Esophagus squamous epithelium (tissue), 5 donors: Measurements from ENCODE around the gene RAB23. TPM values are rescaled to one million over a fixed set of nuclear protein-coding genes. Genes with fewer than 3 reads are reported as not detected.

Experiments
- DNase-seq: peaks from one replicate; lab custom pipeline; 2025; lab: John Stamatoyannopoulos, UW
- H3K27ac ChIP-seq, 4 donors: fragments of 200-600 bp; sonication (generic); one replicate each; pipeline ENCODE4 v1.5.1; 2016 to 2019; ENCODE audit warnings: mild to moderate bottlenecking in 1 of 4
- H3K27me3 ChIP-seq, 4 donors: fragments of 200-600 bp; sonication (generic); 1 replicate in 3 of 4; 2 replicates in 1 of 4; pipeline versions ENCODE4 v1.5.1 to v1.6.0; 2017 to 2021; ENCODE audit warnings: antibody characterized with exemption in 1 of 4
- H3K36me3 ChIP-seq, 3 donors: fragments of 200-600 bp; sonication (generic); one replicate each; pipeline ENCODE4 v1.5.1; 2016 to 2019
- H3K4me1 ChIP-seq, 3 donors: fragments of 200-600 bp; sonication (generic); one replicate each; pipeline ENCODE4 v1.5.1; 2017 to 2019
- H3K4me3 ChIP-seq, 4 donors: fragments of 200-600 bp; sonication (generic); 1 replicate in 3 of 4; 2 replicates in 1 of 4; pipeline ENCODE4 v1.5.1; 2016 to 2019; ENCODE audit warnings: mild to moderate bottlenecking in 2 of 4, moderate library complexity in 1 of 4
- H3K9me3 ChIP-seq, 3 donors: fragments of 200-600 bp; sonication (generic); one replicate each; pipeline ENCODE4 v1.5.1; 2016 to 2019
- POLR2A ChIP-seq, 4 donors: fragments of 450-650 bp; IDR thresholded peaks; one replicate each; pipeline ENCODE4 v1.6.1; 2017; ENCODE audit warnings: antibody characterized with exemption in 4 of 4, mild to moderate bottlenecking in 4 of 4, moderate library complexity in 3 of 4
- WGBS, 2 donors: methylation state at CpG; one replicate each; pipeline ENCODE4 v1.1.5; 2018; 5-methylcytosine and 5-hydroxymethylcytosine counted together
- intact Hi-C: fragments of 100-400 bp; cut with DNase I; formaldehyde crosslinking; loops from one replicate; pipeline ENCODE4 v1.15.0; 2022
- total RNA-seq, 4 donors: library from RNA; depleted of rRNA; stranded (reverse); fragments of >200 nt; gene quantifications; one replicate each; pipeline ENCODE4 v1.1.0, GENCODE V29; 2016
- TF ChIP-seq, protein P1 (sequence below), 6 experiments: fragments of 450-650 bp in 4 of 6; fragments of 200-600 bp in 2 of 6; sonication (generic) in 2 of 6; IDR thresholded peaks; one replicate each; pipeline ENCODE4 v1.5.1; 2016 to 2019; ENCODE audit warnings: antibody characterized with exemption in 6 of 6, mild to moderate bottlenecking in 4 of 6, moderate library complexity in 4 of 6
- donor health status: DM: yes; HTN: yes; CAD: no.

The RAB23 gene
- total RNA-seq, 4 donors from 2014 or later = 1.5 to 17.2 (median 5.9) TPM

DNA sequence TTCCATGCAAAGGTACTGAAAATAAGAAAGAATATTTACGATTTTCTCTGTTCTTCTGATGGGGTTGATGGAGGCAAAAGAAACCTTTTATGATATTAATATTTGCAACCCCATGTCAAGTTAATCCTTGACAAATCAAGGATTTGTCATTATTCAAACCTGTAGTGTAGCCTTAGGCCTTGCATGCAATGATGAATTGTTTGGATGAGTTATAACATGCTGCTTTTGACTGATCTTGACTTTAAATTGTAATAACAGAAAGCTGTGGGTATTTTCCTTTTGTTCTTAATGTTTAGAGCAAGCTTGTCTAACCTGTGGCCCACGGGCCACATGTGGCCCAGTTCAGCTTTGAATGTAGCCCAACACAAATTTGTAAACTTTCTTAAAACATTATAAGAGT lies 63.0 kb downstream of the RAB23 start:
- Histone ChIP-seq H3K9me3 (peaks cover 0 to 6% (median 0%) of the 10 kb centered on the region in 3 donors), H3K27ac (no peak overlapping the region), H3K4me1 (no peaks in the 10 kb centered on the region), H3K27me3 (no peaks in the 10 kb centered on the region), H3K36me3 (peaks cover 0 to 80% (median 0%) of the 10 kb centered on the region in 3 donors), H3K4me3 (no peak overlapping the region)
- TF ChIP-seq, protein P1, sequence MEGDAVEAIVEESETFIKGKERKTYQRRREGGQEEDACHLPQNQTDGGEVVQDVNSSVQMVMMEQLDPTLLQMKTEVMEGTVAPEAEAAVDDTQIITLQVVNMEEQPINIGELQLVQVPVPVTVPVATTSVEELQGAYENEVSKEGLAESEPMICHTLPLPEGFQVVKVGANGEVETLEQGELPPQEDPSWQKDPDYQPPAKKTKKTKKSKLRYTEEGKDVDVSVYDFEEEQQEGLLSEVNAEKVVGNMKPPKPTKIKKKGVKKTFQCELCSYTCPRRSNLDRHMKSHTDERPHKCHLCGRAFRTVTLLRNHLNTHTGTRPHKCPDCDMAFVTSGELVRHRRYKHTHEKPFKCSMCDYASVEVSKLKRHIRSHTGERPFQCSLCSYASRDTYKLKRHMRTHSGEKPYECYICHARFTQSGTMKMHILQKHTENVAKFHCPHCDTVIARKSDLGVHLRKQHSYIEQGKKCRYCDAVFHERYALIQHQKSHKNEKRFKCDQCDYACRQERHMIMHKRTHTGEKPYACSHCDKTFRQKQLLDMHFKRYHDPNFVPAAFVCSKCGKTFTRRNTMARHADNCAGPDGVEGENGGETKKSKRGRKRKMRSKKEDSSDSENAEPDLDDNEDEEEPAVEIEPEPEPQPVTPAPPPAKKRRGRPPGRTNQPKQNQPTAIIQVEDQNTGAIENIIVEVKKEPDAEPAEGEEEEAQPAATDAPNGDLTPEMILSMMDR (IDR thresholded peaks at IDR 0.05) = no peak
- no peak for TF ChIP-seq POLR2A (IDR thresholded peaks at IDR 0.05)
- WGBS, 2 donors = 39 to 48% methylated on average over 2 of the region's 2 CpGs
- DNase-seq = no peak
- intact Hi-C loops = no loop called here

DNA sequence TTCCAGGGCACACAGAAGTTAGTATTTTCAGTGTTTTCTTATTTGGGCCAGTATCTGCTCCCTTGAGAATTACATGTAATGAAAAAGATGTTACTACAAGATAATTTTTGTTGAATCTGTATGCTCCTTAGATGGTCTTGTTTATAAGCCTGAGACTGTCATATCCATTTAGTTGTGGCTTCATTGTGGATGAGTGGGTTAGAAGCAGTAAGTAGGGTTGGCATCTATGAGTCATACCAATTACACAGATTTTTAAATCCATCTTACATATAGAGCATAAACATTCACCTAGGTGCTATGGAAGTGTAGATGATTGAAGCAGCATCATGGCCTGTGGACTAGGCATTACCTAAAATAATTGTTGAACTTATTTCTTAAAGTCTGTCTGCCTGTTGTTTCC lies 63.4 kb downstream of the RAB23 start:
- no peak for DNase-seq
- Histone ChIP-seq H3K4me3 (no peak overlapping the region), H3K36me3 (peaks cover 0 to 80% (median 3%) of the 10 kb centered on the region in 3 donors), H3K4me1 (no peaks in the 10 kb centered on the region), H3K27ac (no peak overlapping the region), H3K9me3 (peaks cover 0 to under 1% (median 0%) of the 10 kb centered on the region in 3 donors), H3K27me3 (no peaks in the 10 kb centered on the region)
- intact Hi-C loops = no loop called here
- no peak for TF ChIP-seq POLR2A (IDR thresholded peaks at IDR 0.05)
- TF ChIP-seq, protein P1 (IDR thresholded peaks at IDR 0.05) = no peak

DNA sequence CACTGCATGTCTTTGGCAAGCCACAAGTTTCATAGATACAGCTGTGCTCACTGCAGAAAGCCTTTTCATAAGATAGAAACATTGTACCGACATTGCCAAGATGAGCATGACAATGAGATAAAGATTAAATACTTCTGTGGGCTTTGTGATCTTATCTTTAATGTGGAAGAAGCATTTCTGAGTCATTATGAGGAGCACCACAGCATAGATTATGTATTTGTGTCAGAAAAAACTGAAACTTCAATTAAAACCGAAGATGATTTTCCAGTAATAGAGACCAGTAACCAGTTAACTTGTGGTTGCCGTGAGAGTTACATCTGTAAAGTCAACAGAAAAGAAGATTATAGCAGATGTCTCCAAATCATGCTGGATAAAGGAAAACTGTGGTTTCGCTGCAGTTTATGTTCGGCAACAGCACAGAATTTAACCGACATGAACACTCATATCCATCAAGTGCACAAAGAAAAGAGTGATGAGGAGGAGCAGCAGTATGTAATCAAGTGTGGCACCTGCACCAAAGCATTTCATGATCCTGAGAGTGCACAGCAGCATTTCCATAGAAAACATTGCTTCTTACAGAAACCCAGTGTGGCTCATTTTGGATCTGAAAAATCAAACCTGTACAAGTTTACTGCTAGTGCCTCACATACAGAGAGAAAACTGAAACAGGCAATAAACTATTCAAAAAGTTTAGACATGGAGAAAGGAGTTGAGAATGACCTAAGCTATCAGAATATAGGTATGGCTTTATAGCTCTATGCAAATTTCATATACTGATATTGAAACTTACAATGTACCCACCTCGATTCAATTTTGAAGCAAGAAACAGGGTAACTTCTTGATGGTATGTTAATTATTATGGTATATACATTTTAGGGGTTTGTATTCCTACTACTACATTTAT lies 73.9 kb downstream of the RAB23 start:
- no peaks in the 10 kb centered on the region for H3K9me3 ChIP-seq
- TF ChIP-seq, protein P1 (IDR thresholded peaks at IDR 0.05) = no peak
- no peak for TF ChIP-seq POLR2A (IDR thresholded peaks at IDR 0.05)
- intact Hi-C loops = no loop called here
- WGBS, 2 donors = 82 to 87% methylated on average over 7 of the region's 7 CpGs
- no peak for DNase-seq
- no peak overlapping the region for H3K27ac ChIP-seq
- no peak overlapping the region for H3K4me3 ChIP-seq
- no peaks in the 10 kb centered on the region for H3K4me1 ChIP-seq
- H3K36me3 ChIP-seq = peaks cover 0 to 82% (median 7%) of the 10 kb centered on the region in 3 donors
- H3K27me3 ChIP-seq = no peaks in the 10 kb centered on the region

DNA sequence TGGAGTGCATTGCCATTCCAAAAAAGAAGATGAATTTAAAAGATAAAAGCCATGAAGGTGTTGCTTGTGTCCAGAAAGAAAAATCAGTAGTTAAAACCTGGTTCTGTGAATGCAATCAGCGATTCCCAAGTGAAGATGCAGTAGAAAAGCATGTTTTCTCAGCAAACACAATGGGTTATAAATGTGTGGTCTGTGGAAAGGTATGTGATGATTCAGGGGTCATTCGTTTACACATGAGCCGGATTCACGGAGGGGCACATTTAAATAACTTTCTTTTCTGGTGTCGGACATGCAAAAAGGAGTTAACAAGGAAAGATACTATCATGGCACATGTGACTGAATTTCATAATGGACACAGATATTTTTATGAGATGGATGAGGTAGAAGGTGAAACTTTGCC lies 74.7 kb downstream of the RAB23 start:
- TF ChIP-seq, protein P1 (IDR thresholded peaks at IDR 0.05) = no peak
- TF ChIP-seq POLR2A (IDR thresholded peaks at IDR 0.05) = no peak
- 89 to 97% methylated on average over 5 of the region's 5 CpGs for WGBS, 2 donors

DNA sequence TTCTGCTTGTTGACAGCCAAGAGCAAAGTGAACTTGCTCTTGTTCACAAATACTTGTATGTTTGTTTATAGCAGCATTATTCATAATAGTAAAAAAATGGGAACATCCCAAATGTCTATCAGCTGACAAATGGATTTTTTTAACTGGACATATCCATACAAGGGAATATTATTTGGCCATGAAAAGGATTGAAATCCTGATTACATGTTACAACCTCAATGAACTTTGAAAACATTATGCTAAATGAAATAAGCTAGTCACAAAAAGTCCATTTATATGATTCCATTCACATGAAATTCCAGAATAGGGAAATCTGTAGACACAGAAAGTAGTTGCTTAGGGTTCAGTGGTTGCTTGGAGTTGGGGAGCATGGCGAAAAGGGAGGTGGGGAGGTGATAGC lies 78.4 kb downstream of the RAB23 start:
- DNase-seq = no peak
- H3K4me1 ChIP-seq = no peaks in the 10 kb centered on the region
- 88 to 94% methylated on average over 1 of the region's 1 CpG for WGBS, 2 donors
- no peak for TF ChIP-seq POLR2A (IDR thresholded peaks at IDR 0.05)
- TF ChIP-seq, protein P1 (IDR thresholded peaks at IDR 0.05) = no peak
- H3K27ac ChIP-seq = no peak overlapping the region
- H3K4me3 ChIP-seq = no peak overlapping the region
- H3K36me3 ChIP-seq = peaks cover 0 to 76% (median 6%) of the 10 kb centered on the region in 3 donors
- H3K9me3 ChIP-seq = no peaks in the 10 kb centered on the region
- intact Hi-C loops = no loop called here
- H3K27me3 ChIP-seq = no peaks in the 10 kb centered on the region

More for the DNA sequence above, 74.7 kb downstream of the RAB23 start:
- H3K9me3 ChIP-seq = no peaks in the 10 kb centered on the region
- H3K27ac ChIP-seq = no peak overlapping the region
- H3K27me3 ChIP-seq = no peaks in the 10 kb centered on the region
- intact Hi-C loops = no loop called here
- H3K4me3 ChIP-seq = no peak overlapping the region
- no peaks in the 10 kb centered on the region for H3K4me1 ChIP-seq
- no peak for DNase-seq
- peaks cover 0 to 82% (median 6%) of the 10 kb centered on the region in 3 donors for H3K36me3 ChIP-seq
